Measurements from ENCODE around the gene CELSR1. TPM values are rescaled to one million over a fixed set of nuclear protein-coding genes. Genes with fewer than 3 reads are reported as not detected.

Gene CELSR1
- total RNA-seq, 1 experiment from 2014 or later: 33.2 TPM

DNA sequence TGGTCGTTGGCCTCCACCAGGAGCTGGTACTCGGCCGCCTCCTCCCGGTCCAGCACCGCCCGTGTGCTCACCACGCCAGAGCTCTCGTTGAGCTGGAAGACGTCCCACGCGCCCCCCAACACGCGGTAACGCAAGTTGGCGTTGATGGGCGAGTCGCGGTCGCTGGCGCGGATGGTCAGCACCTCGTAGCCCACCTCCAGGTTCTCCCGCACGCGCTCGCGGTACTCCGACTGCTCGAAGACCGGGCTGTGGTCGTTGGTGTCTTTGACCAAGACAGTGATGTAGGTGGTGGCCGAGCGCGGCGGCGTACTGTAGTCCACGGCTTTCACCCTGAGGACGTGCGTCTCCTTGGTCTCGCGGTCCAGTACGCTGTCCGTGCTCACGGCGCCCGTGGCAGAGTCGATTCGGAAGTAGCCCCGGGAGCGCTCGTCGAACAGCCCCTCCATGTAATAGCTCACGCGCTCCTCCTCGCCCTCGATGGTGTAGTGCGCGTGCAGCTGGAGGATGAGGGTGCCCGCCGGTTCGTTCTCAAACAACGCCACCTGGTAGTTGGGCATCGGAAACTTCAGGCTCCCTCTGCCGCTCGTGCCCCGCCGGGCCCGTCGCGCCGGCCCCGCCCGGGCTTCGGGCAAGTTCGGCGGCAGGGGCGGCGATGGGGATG lies 1.4 kb downstream of the CELSR1 start:
- H3K9me3 Mint-ChIP-seq (ENCODE audit: unreplicated experiment): no peaks in the 10 kb centered on the region
- no peaks in the 10 kb centered on the region for H3K27me3 Mint-ChIP-seq (ENCODE audit: insufficient read depth, unreplicated experiment)
- peak overlapping the region; percentile 22 for H3K4me3 Mint-ChIP-seq (ENCODE audit: unreplicated experiment)
- Histone ChIP-seq H3K9me3 (no peaks in the 10 kb centered on the region), H3K4me3 (ENCODE audit: low read depth, low read length) (no peak overlapping the region), H3K4me1 (peaks cover 8% of the 10 kb centered on the region; the same call in 1 of the 2 replicates), H3K36me3 (ENCODE audit: control insufficient read depth, insufficient read depth, low read length) (peaks cover 1% of the 10 kb centered on the region; the same call in 1 of the 2 replicates), H3K27me3 (replicated peaks; ENCODE audit: control insufficient read depth, insufficient read depth, low read length) (no peaks in the 10 kb centered on the region)
- POLR2A ChIA-PET: no interaction called here
- TSS peak; percentile 12 for BruUV-seq (replicated peaks)
- no peak overlapping the region for H3K27ac Mint-ChIP-seq (ENCODE audit: unreplicated experiment)
- no peak for TF ChIP-seq CTCF (IDR thresholded peaks at IDR 0.05; ENCODE audit: insufficient read depth in 1 of 2, low read depth in 1 of 2, low read length in 1 of 2, severe bottlenecking in 1 of 2, unreplicated experiment in 1 of 2)
- CTCF ChIA-PET: no interaction called here
- H3K4me1 Mint-ChIP-seq (ENCODE audit: low read depth, unreplicated experiment): peaks cover 20% of the 10 kb centered on the region
- H3K36me3 Mint-ChIP-seq (ENCODE audit: insufficient read depth, unreplicated experiment): peaks cover 9% of the 10 kb centered on the region
- intact Hi-C loops (cut with micrococcal nuclease; ENCODE audit: unreplicated experiment): no loop called here
- DNase-seq: no peak

DNA sequence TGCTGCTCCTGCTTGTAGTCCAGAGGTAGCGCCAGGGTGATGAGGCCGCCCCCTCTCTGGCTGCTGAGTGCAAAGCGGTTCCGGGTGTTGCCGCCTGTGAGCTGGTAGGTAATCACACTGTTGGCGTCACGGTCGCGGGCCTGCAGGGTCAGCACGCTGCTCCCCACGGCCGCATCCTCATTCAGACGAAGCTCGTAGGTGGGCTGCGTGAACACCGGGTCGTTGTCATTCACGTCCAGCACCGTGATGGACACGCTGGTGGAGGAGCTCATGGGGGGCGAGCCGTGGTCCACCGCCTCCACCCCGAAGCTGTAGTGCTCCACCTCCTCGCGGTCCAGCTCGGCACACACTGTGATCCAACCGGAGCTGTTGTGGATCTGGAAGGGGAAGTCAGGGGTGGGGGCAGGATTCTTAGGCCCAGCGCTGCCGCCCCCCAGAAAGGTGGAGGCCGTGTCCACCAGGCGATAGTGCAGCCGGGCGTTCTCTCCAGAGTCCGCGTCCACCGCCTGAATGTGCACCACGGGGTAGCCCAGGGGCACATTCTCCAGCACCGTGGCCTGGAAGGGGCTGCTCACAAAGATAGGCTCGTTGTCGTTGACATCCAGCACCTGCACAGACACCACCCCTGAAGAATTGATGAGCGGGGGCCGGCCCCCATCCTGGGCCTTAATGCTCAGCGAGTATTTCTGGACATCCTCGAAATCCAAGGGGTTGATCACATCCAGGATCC lies 2.4 kb downstream of the CELSR1 start:
- intact Hi-C loops (cut with micrococcal nuclease; ENCODE audit: unreplicated experiment): no loop called here
- ChIA-PET CTCF (no interaction called here), POLR2A (no interaction called here)
- Mint-ChIP-seq H3K4me3 (ENCODE audit: unreplicated experiment) (peak overlapping the region; percentile 22), H3K9me3 (ENCODE audit: unreplicated experiment) (no peaks in the 10 kb centered on the region), H3K27ac (ENCODE audit: unreplicated experiment) (no peak overlapping the region), H3K4me1 (ENCODE audit: low read depth, unreplicated experiment) (peaks cover 20% of the 10 kb centered on the region), H3K27me3 (ENCODE audit: insufficient read depth, unreplicated experiment) (no peaks in the 10 kb centered on the region), H3K36me3 (ENCODE audit: insufficient read depth, unreplicated experiment) (peaks cover 9% of the 10 kb centered on the region)
- BruUV-seq (replicated peaks): no TSS peak
- TF ChIP-seq CTCF (IDR thresholded peaks at IDR 0.05; ENCODE audit: insufficient read depth in 1 of 2, low read depth in 1 of 2, low read length in 1 of 2, severe bottlenecking in 1 of 2, unreplicated experiment in 1 of 2): no peak
- Histone ChIP-seq H3K4me1 (peaks cover 8% of the 10 kb centered on the region; the same call in 1 of the 2 replicates), H3K4me3 (ENCODE audit: low read depth, low read length) (no peak overlapping the region), H3K36me3 (ENCODE audit: control insufficient read depth, insufficient read depth, low read length) (peaks cover 1% of the 10 kb centered on the region; the same call in 1 of the 2 replicates), H3K9me3 (no peaks in the 10 kb centered on the region), H3K27me3 (replicated peaks; ENCODE audit: control insufficient read depth, insufficient read depth, low read length) (no peaks in the 10 kb centered on the region)
- no peak for DNase-seq

DNA sequence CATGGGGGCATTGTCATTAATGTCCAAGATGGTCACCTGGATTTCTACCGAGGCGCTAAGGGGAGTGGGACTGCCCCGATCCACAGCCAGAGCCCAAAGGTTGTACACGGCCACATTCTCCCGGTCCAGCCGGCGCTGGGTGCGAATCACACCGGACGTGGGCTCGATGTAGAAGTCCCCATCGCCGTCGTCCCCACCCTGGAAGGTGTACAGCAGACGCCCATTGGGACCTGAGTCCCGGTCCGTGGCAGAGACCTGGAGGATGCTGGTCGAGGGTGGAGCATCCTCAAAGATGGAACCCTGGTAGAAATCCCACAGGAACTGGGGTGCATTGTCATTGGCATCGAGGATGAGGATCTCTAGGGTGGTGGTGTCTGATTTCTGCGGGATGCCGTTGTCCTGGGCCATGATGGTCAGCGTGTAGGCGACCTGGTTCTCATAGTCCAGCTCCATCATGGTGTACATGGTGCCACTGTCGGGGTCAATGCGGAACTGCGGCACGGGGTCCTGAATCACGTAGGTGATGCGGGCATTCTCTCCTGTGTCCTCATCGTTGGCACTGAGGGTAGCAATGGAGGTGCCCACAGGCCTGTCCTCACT lies 3.1 kb downstream of the CELSR1 start:
- Histone ChIP-seq H3K4me3 (ENCODE audit: low read depth, low read length) (no peak overlapping the region), H3K27me3 (replicated peaks; ENCODE audit: control insufficient read depth, insufficient read depth, low read length) (no peaks in the 10 kb centered on the region), H3K4me1 (peaks cover 5% of the 10 kb centered on the region; the same call in 1 of the 2 replicates), H3K9me3 (no peaks in the 10 kb centered on the region), H3K36me3 (ENCODE audit: control insufficient read depth, insufficient read depth, low read length) (peaks cover 1% of the 10 kb centered on the region; the same call in 1 of the 2 replicates)
- intact Hi-C loops (cut with micrococcal nuclease; ENCODE audit: unreplicated experiment): no loop called here
- Mint-ChIP-seq H3K27me3 (ENCODE audit: insufficient read depth, unreplicated experiment) (no peaks in the 10 kb centered on the region), H3K4me3 (ENCODE audit: unreplicated experiment) (no peak overlapping the region), H3K9me3 (ENCODE audit: unreplicated experiment) (no peaks in the 10 kb centered on the region), H3K27ac (ENCODE audit: unreplicated experiment) (no peak overlapping the region), H3K36me3 (ENCODE audit: insufficient read depth, unreplicated experiment) (peaks cover 11% of the 10 kb centered on the region), H3K4me1 (ENCODE audit: low read depth, unreplicated experiment) (peaks cover 22% of the 10 kb centered on the region)
- no peak for TF ChIP-seq CTCF (IDR thresholded peaks at IDR 0.05; ENCODE audit: insufficient read depth in 1 of 2, low read depth in 1 of 2, low read length in 1 of 2, severe bottlenecking in 1 of 2, unreplicated experiment in 1 of 2)
- no peak for DNase-seq
- CTCF ChIA-PET: no interaction called here
- no TSS peak for BruUV-seq (replicated peaks)
- POLR2A ChIA-PET: no interaction called here
